ENCODE data around the gene MAN1C1.

- no peak for TF ChIP-seq CTCF (IDR thresholded peaks at IDR 0.05; ENCODE audit: insufficient read depth, low read length, poor library complexity, severe bottlenecking)
- TF ChIP-seq EZH2phosphoT487 (conservative IDR thresholded peaks at IDR 0.05; ENCODE audit: low read length): no peak
Measured at GRCh38 chr1:25611843-25612242, 4.7 kb upstream of the MAN1C1 start.
